Dermis microvascular lymphatic vessel endothelial cell (primary cell): ENCODE measurements around the gene GPC2. TPM values are rescaled to one million over a fixed set of nuclear protein-coding genes. Genes with fewer than 3 reads are reported as not detected.
A peak's percentile ranks its signal among the peaks of the same experiment; 100 is the strongest.
"Not testable (repeated sequence)": the region's sequence is repeated elsewhere in the genome, so short reads cannot be mapped to it uniquely, and the experiment has no call there.

Experiments used
- DNase-seq, 2 donors: peaks; one replicate each; pipeline versions ENCODE4 v3.0.0 to v3.0.0-alpha.2; 2010; ENCODE audit warnings: low read depth in 2 of 2
- total RNA-seq: library from RNA; depleted of rRNA; stranded (reverse); fragments of >200 nt; gene quantifications from 2 replicates; pipeline ENCODE4 v1.2.1, GENCODE V29; 2014

Gene GPC2
- total RNA-seq, 1 donor from 2014 or later: 1.9 TPM

- DNase-seq: no peak
Observed at GRCh38 chr7:100152937-100153666, 24.1 kb downstream of the GPC2 start.

DNA sequence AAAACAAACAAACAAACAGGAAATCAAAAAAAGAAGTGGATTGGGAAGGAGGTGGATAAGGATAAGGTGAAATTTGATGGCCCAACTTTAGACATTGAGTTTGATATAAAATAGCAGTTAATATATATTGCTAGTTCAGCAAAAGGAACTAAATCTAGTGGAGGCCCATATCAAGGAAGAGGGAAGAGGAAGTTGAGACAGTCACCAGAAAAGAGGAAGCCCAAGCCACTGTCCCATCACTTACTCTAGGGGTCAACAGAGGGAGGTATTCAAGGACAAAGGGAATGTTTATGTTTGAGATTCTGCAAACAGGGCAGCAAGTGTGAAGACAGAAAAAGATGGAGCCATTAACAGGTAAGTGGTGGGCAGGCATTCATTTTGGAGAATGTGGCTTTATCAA lies 24.8 kb downstream of the GPC2 start:
- DNase-seq: no peak

GRCh38 chr7:100148559-100149328 lies 28.4 kb downstream of the GPC2 start, which contains the start of gene LAMTOR4:
Gene LAMTOR4, plus strand, starts transcription at chr7:100148918. Its CDS starts 55 bp downstream, at chr7:100148973.
- DNase-seq: peak; percentile 95 to 99

GRCh38 chr7:100148225-100148558 lies 29.0 kb downstream of the GPC2 start:
- DNase-seq: no peak

DNA sequence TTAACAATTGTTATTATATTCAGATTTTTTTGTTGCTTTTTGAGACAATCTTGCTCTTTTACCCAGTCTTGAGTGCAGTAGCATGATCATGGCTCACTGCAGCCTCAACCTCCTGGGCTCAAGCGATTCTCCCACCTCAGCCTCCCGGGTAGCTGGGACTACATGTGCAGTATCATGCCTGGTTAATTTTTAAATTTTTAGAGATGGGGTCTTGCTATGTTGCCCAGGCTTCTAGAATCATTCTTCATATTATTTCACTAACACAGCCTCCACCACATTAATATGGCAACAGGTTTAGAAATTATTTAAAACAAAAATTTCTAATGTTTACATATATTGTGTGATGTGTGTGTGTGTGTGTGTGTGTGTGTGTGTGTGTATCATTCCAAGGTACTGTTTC lies 29.9 kb downstream of the GPC2 start:
- no peak for DNase-seq

GRCh38 chr7:100146350-100146749 lies 30.8 kb downstream of the GPC2 start:
- not testable (repeated sequence) for DNase-seq

DNA sequence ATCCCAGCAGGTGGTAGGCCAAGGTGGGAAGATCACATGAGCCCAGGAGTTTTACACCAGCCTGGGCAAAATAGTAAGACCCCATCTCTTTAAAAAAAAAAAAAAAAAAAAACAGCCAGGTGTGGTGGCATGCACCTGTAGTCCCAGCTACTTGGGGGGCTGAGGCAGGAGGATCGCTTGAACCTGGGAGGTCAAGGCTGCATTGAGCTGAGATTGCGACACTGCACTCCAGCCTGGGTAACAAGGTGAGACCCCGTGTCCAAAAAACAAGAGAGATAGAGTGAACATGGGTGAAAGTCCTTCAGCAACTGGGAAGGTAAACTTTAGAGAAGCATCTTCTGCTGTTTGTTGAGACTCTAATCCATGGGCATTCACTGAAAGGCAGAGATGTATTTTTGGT lies 34.7 kb downstream of the GPC2 start:
- no peak for DNase-seq

DNA sequence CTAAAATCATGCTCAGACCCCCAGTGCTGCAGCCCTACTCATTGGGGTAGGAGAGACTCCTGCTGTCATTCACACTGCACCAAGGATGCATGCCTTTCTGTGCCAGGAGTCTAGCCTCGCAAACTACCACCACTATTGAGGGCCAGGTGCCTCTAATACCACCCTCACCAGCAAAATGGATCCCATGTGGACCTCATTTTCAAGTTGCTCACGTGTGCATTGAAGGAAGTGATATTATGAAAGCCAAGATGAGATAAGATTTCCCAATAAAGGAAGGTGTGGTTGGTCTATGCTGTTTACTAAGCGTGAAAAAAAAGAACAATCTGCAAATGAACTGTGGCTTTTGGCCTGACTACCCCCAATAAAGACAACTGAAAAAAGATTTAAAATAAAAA lies 35.6 kb downstream of the GPC2 start:
- no peak for DNase-seq

GRCh38 chr7:100137851-100138760 lies 39.1 kb downstream of the GPC2 start:
- no peak for DNase-seq

DNA sequence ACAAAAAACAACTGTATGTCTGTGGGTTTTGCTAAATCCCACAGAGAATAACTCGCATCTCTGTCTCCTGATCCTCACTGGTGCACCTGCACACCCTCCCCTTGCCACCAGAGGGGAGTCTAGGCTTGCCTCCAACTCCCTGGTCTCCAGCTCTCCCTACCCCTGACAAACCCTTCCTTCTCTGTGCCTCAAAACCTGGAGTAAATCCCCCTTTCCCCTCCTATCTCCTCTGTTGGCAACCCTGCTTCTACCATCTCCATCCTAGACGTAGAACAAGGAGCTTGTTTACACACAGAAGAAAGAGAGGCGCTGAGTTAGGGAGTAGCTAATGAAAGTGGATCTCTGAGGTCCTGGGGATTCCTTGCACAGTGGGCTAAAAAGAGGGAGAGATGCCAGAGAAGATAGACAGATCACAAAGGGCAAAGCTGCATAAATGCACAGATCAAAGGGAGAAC lies 44.5 kb downstream of the GPC2 start:
- peak; percentile 53 to 72 for DNase-seq

GRCh38 chr7:100132126-100132525 lies 45.1 kb downstream of the GPC2 start:
- no peak for DNase-seq

DNA sequence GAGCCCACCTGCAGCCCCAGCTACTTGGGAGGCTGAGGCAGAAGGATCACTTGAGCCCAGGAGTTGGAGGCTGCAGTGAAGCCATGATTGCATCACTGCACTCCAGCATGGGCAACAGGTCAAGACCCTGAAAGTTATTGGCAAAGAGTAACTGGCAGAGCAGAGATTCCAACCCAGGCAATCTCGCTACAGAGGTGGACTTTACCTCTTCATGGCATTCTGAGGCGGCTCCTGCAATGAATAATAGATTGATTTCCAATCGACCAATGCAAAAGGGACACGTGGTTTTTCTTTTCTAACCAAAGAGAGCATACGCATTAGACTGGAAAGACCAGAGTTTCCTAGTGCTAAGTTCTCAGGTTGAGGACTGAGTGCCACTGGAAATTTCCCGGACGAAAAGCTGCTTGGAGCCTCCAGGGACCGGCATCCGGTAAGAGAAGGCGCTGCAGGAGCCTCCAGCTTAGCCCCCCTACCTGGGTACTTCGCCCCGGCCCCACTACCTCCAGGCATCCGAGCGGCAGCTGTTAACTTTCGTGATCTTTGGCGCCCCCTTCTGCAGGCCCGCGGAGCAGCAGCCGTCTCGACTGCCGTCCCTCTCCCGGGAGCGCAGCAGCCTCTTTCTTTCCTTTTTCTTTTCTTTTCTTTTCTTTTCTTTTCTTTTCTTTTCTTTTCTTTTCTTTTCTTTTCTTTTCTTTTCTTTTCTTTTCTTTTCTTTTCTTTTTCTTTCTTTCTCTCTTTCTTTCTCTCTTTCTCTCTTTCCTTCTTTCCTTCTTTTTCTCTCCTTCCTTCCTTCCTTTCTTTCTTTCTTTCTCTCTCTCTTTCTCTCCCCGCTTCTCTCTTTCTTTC lies 46.4 kb downstream of the GPC2 start:
- peak in 1 of 2 donors; percentile 56 for DNase-seq

GRCh38 chr7:100130220-100130607 lies 47.0 kb downstream of the GPC2 start:
- DNase-seq: not testable (repeated sequence)

DNA sequence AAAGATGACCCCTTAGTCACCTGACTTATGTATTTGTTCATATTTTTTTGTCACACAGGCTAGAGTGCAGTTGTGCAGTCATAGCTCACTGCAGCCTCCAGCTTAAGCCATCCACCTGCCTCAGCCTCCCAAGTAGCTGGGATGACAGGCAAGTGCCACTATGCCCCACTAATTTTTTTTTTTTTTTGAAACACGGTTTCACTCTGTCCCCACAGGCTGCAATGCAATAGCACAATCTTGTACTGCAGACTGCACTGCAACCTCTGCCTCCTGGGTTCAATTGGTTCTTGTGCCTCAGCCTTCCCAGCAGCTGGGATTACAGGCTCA lies 48.6 kb downstream of the GPC2 start:
- DNase-seq: no peak

GRCh38 chr7:100127866-100128636 lies 49.1 kb downstream of the GPC2 start:
- DNase-seq: peak in 1 of 2 donors; percentile 16

- peak; percentile 82 to 94 for DNase-seq
Observed at GRCh38 chr7:100126931-100127865, 50.0 kb downstream of the GPC2 start, which contains the start of gene MBLAC1. Gene MBLAC1, plus strand, starts transcription at chr7:100126967. Its CDS starts 429 bp downstream, at chr7:100127396.

DNA sequence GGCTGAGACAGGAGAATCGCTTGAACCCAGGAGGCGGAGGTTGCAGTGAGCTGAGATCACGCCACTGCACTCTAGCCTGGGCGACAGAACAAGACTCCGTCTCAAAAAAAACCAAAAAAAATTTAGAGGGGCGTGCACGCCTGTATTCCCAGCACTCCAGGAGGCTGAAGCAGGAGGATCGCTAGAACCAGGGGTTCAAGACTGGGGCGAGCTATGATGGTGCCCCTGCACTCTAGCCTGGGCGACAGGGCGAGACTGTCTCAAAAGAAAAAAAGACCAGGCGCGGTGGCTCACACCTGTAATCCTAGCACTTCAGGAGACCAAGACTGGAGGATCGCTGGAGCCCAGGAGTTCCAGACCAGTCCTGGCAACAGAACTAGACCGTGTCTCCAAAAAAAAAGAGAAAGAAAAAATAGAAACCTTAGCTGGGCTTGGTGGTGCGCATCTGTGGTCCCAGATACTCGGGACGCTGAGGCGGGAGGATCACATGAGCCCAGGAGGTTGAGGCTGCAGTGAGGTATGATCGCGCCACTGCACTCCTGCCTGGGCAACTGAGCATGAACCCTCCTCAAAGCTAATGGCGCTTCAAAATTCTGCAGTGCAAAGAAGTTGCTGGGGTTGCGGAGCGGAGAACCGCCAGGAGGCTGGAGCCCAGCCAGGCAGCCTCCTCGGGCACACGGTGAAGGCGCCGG lies 50.8 kb downstream of the GPC2 start:
- DNase-seq: no peak
